Right atrium auricular region (tissue), 2 donors: Measurements from ENCODE around the gene RBM17. TPM values are rescaled to one million over a fixed set of nuclear protein-coding genes. Genes with fewer than 3 reads are reported as not detected.
"Not testable (repeated sequence)": the region's sequence is repeated elsewhere in the genome, so short reads cannot be mapped to it uniquely, and the experiment has no call there.

Source experiments
- DNase-seq: peaks from one replicate; pipeline ENCODE4 v3.0.0-alpha.2; 2019; ENCODE audit warnings: low spot score
- H3K27ac ChIP-seq, 2 donors: fragments of 200-600 bp; sonication (generic); 1 replicate in 1 of 2; 2 replicates in 1 of 2; pipeline ENCODE4 v1.5.1; 2016 to 2019
- H3K27me3 ChIP-seq, 2 donors: fragments of 200-600 bp; sonication (generic); one replicate each; pipeline versions ENCODE4 v1.5.1 to v1.6.0; 2017 to 2019
- H3K36me3 ChIP-seq: fragments of 200-600 bp; sonication (generic); one replicate; pipeline ENCODE4 v1.5.1; 2016
- H3K4me1 ChIP-seq, 2 donors: fragments of 200-600 bp; sonication (generic); one replicate each; pipeline versions ENCODE4 v1.5.1 to v1.6.0; 2017 to 2019
- H3K4me3 ChIP-seq, 2 donors: fragments of 200-600 bp; sonication (generic); 1 replicate in 1 of 2; 2 replicates in 1 of 2; pipeline ENCODE4 v1.5.1; 2017 to 2019; ENCODE audit warnings: mild to moderate bottlenecking in 1 of 2, moderate library complexity in 1 of 2
- H3K9me3 ChIP-seq, 2 donors: fragments of 200-600 bp; sonication (generic); one replicate each; pipeline ENCODE4 v1.5.1; 2019
- CTCF ChIP-seq, 2 donors: fragments of 200-600 bp; sonication (generic); IDR thresholded peaks; one replicate each; pipeline ENCODE4 v1.5.1; 2019; ENCODE audit warnings: antibody characterized with exemption in 2 of 2
- total RNA-seq, 2 donors: library from RNA; depleted of rRNA; stranded (reverse); fragments of >200 nt; gene quantifications; one replicate each; pipeline ENCODE4 v1.1.0, GENCODE V29; 2016

Gene RBM17
- total RNA-seq, 2 donors from 2014 or later = 27.4 to 30.1 TPM

DNA sequence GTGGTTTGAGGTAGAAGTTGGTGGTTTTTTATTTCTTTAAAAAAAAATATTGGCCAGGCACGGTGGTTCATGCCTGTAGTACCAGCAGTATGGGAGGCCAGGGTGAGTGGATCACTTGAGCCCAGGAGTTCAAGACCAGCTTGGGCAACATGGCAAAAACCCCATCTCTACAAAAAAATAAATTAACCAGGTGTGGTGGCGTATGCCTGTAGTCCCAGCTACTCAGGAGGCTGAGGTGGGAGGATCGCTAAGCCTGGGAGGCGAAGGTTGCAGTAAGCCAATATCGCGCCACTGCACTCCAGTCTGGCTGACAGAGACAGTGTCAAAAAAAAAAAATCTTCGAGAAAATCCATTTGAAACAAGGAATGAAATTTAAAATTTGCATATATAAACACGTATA, 27.8 kb upstream of the RBM17 start:
- Histone ChIP-seq H3K36me3 (no peaks in the 10 kb centered on the region), H3K4me1 (peaks cover 0 to 5% of the 10 kb centered on the region in 2 donors), H3K27me3 (no peaks in the 10 kb centered on the region), H3K27ac (no peak overlapping the region), H3K9me3 (no peaks in the 10 kb centered on the region), H3K4me3 (no peak overlapping the region)
- no peak for TF ChIP-seq CTCF (IDR thresholded peaks at IDR 0.05)
- no peak for DNase-seq

DNA sequence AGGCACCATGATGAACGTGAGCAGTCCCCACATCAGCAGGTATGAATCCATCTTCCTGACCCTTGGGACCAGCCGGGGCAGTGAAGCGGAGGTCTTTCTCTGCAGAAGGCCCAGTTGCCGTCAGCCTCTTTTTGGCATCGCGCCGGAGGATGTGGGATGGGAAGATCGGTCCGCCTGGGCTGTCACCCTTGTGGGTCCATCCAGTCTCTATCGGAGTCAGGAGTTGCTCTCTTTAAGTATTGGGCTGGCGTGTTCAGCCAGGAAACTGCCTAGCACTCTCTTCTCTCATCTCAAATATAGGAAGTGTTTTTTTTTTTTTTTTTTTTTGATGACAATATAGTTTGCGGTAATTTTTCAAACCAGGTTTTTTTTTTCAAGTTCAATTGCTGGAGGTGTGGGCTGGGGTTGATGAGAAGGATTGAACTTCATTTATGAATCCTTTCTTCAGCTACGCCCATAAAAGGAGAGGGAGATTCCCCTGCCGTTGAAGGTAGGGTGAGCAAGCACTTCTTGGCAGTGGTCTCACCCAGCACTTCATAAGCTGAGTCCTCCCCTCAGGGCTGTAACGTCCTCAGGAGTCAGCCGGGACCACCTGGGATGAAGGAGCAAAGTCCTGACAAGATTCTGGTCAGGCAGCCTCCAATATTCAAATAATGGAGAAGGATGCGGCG, 26.6 kb upstream of the RBM17 start, which contains the start of gene IL2RA:
IL2RA (minus strand) TSS at position 267 of the 671 bp plus-strand sequence; CDS start at position 51, 216 bp downstream.
- no peaks in the 10 kb centered on the region for H3K27me3 ChIP-seq
- DNase-seq = no peak
- no peaks in the 10 kb centered on the region for H3K36me3 ChIP-seq
- H3K4me1 ChIP-seq = peaks cover 0 to 5% of the 10 kb centered on the region in 2 donors
- H3K27ac ChIP-seq = no peak within 1 kb of the TSS
- no peak within 1 kb of the TSS for H3K4me3 ChIP-seq
- H3K9me3 ChIP-seq = no peaks in the 10 kb centered on the region
- no peak for TF ChIP-seq CTCF (IDR thresholded peaks at IDR 0.05)

- H3K36me3 ChIP-seq = no peaks in the 10 kb centered on the region
- no peak for DNase-seq
- H3K4me1 ChIP-seq = peaks cover 0 to 5% of the 10 kb centered on the region in 2 donors
- H3K27ac ChIP-seq = no peak overlapping the region
- no peaks in the 10 kb centered on the region for H3K27me3 ChIP-seq
- H3K4me3 ChIP-seq = no peak overlapping the region
- H3K9me3 ChIP-seq = no peaks in the 10 kb centered on the region
- no peak for TF ChIP-seq CTCF (IDR thresholded peaks at IDR 0.05)
Observed at GRCh38 chr10:6064119-6064518, 24.7 kb upstream of the RBM17 start.

GRCh38 chr10:6064726-6065125, 24.1 kb upstream of the RBM17 start:
- not testable (repeated sequence) for DNase-seq, H3K4me1 ChIP-seq, H3K9me3 ChIP-seq, H3K27me3 ChIP-seq, H3K36me3 ChIP-seq, H3K27ac ChIP-seq, H3K4me3 ChIP-seq

GRCh38 chr10:6065406-6065805, 23.4 kb upstream of the RBM17 start:
- no peak overlapping the region for H3K27ac ChIP-seq
- H3K4me1 ChIP-seq = peaks cover 0 to 5% of the 10 kb centered on the region in 2 donors
- no peak for TF ChIP-seq CTCF (IDR thresholded peaks at IDR 0.05)
- H3K27me3 ChIP-seq = no peaks in the 10 kb centered on the region
- peak; percentile 32 for DNase-seq
- H3K9me3 ChIP-seq = no peaks in the 10 kb centered on the region
- H3K4me3 ChIP-seq = no peak overlapping the region
- H3K36me3 ChIP-seq = no peaks in the 10 kb centered on the region

GRCh38 chr10:6065835-6066234, 23.0 kb upstream of the RBM17 start:
- Histone ChIP-seq H3K4me1 (peaks cover 0 to 5% of the 10 kb centered on the region in 2 donors), H3K27me3 (no peaks in the 10 kb centered on the region), H3K27ac (peak overlapping the region; percentile 10 to 23), H3K4me3 (no peak overlapping the region), H3K36me3 (no peaks in the 10 kb centered on the region), H3K9me3 (no peaks in the 10 kb centered on the region)
- DNase-seq = no peak
- TF ChIP-seq CTCF (IDR thresholded peaks at IDR 0.05) = no peak
